ENCODE measurements around the gene CHPF2.

- TF ChIP-seq, protein P1, sequence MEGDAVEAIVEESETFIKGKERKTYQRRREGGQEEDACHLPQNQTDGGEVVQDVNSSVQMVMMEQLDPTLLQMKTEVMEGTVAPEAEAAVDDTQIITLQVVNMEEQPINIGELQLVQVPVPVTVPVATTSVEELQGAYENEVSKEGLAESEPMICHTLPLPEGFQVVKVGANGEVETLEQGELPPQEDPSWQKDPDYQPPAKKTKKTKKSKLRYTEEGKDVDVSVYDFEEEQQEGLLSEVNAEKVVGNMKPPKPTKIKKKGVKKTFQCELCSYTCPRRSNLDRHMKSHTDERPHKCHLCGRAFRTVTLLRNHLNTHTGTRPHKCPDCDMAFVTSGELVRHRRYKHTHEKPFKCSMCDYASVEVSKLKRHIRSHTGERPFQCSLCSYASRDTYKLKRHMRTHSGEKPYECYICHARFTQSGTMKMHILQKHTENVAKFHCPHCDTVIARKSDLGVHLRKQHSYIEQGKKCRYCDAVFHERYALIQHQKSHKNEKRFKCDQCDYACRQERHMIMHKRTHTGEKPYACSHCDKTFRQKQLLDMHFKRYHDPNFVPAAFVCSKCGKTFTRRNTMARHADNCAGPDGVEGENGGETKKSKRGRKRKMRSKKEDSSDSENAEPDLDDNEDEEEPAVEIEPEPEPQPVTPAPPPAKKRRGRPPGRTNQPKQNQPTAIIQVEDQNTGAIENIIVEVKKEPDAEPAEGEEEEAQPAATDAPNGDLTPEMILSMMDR (IDR thresholded peaks at IDR 0.05; ENCODE audit: poor library complexity) = no peak
- TF ChIP-seq EZH2phosphoT487 (IDR thresholded peaks at IDR 0.05; ENCODE audit: low read depth, severe bottlenecking, unreplicated experiment) = no peak
- TF ChIP-seq EZH2 (IDR thresholded peaks at IDR 0.05; ENCODE audit: borderline replicate concordance) = no peak
Measured at GRCh38 chr7:151209588-151209987, 22.7 kb upstream of the CHPF2 start.
